VCaP (cell line): Measurements from ENCODE around the gene SLC6A17.

ENCODE experiments used
- H3K27ac ChIP-seq: fragments of 450-650 bp; 2 replicates; pipeline ENCODE4 v1.5.1; 2017
- TF ChIP-seq, protein P1 (sequence below): fragments of 450-650 bp; conservative IDR thresholded peaks from 2 replicates; pipeline ENCODE4 v1.5.1; 2017; ENCODE audit warnings: mild to moderate bottlenecking, moderate library complexity

The SLC6A17 gene

DNA sequence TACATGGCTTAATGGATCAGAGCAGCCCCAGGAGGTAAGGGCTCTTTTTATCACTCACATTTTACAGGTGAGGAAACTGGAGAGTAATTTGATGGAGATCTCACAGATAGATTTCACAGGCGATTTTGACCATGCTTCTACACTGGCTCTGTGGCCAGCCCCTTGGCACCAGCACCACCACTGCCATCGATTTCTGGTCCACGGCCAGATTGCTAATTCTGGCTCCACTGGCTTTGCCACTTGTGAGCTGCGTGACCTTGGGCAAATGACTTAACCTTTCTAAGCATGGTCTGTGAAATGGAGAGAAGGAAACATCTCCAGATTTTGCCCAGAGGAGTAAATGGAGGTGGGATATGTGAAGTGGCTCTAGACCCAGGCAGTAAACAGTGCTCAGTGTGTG is 92.4 kb downstream of the SLC6A17 start:
- H3K27ac ChIP-seq = peak overlapping the region; percentile 99
- TF ChIP-seq, protein P1, sequence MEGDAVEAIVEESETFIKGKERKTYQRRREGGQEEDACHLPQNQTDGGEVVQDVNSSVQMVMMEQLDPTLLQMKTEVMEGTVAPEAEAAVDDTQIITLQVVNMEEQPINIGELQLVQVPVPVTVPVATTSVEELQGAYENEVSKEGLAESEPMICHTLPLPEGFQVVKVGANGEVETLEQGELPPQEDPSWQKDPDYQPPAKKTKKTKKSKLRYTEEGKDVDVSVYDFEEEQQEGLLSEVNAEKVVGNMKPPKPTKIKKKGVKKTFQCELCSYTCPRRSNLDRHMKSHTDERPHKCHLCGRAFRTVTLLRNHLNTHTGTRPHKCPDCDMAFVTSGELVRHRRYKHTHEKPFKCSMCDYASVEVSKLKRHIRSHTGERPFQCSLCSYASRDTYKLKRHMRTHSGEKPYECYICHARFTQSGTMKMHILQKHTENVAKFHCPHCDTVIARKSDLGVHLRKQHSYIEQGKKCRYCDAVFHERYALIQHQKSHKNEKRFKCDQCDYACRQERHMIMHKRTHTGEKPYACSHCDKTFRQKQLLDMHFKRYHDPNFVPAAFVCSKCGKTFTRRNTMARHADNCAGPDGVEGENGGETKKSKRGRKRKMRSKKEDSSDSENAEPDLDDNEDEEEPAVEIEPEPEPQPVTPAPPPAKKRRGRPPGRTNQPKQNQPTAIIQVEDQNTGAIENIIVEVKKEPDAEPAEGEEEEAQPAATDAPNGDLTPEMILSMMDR = no peak

DNA sequence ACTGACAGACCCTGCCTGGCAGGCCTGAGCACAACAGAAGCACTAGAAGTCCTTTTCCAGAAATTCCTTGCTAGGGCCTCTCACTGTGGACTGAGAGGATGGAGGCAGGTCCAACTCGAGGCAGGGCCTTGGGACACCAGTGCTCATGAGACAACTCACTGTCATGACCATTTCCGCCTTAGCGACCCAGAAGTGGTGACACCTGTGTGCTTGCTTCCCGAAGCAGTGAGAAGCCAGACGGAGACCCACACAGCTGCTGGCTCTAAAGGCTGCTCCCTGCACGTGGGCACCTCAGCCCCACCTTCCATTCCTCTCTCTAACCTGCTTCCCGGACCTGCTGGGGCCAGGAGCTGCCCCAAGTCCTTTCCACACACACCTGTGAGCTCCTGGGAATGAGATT is 92.9 kb downstream of the SLC6A17 start:
- H3K27ac ChIP-seq = peak overlapping the region; percentile 99
- TF ChIP-seq, protein P1 = no peak

DNA sequence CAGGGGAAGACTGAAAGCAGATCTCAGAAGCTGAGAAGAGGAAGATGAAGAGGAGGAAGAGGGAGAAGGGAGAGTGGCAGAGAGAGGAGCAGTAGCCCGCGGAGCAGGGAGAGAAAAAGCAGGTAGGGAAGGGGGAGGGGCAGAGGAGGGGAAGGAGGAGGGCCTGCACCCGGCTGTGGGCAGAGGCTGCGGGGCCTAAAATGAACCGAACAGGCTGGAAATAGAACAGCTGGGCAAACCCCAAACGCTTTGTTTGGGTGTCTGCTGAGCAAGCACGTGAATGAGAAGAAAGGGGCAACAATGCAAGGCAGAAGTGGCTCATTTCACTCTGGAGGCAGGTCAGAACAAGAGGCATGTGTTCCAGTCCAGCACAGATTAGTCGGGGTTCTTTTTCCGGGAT is 93.3 kb downstream of the SLC6A17 start:
- peak overlapping the region; percentile 99 for H3K27ac ChIP-seq
- TF ChIP-seq, protein P1 = no peak

DNA sequence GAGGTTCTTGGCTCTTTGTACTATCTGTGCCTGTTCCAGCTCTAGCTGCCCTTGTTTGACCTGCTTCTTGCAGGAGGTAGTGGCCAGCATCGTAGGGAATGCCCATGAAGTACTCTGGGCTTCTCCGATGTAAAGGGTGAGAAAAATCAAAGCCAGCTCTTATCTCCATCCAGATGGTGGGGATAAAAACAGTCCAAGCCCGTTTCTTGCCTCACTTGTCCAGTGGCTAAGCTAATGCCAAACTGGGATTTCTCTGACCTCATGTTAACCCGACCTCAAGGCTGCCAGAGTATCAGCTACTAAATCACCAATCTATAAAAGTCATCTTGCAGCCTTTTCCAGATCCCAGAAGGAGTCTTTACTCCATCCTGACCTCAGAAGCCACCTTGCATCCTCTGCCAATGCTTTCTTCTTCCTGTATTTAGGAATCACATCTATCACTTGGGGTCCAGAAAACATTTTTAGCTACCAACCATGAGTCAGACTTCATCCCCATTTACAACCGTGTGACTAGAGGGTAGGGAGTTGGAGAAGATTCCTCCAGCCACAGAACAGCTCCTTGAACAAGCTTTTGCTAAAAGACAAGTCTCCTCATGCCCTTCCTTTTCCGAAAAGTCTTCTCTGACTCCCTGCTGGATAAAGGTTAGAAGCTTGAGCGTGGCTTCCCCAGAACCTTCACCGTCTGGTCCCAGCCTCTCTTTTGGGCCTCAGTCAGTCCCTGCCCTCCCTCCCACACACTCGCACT is 95.8 kb downstream of the SLC6A17 start:
- TF ChIP-seq, protein P1 = no peak
- H3K27ac ChIP-seq = no peak overlapping the region; the same call in 1 of the 2 replicates

DNA sequence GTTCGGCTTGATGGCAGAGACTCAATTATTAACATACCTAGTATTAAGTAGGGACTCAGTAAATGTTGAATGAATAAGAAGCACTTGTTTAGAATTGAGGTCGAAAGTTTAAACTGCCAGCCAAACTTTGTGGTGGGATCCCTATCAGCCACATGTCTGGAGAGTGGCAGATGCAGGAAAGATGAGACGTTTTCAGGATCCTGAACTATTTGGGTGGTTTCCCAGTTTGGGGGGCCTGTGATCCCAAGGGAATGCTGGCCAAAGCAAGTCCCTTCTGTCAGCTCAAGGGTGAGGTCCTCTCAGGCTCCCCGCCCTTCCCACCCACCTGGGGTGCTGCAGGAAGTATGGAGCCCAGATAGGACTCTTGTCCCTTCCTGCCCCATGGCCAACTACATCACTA is 98.5 kb downstream of the SLC6A17 start:
- no peak overlapping the region for H3K27ac ChIP-seq
- TF ChIP-seq, protein P1 = no peak

DNA sequence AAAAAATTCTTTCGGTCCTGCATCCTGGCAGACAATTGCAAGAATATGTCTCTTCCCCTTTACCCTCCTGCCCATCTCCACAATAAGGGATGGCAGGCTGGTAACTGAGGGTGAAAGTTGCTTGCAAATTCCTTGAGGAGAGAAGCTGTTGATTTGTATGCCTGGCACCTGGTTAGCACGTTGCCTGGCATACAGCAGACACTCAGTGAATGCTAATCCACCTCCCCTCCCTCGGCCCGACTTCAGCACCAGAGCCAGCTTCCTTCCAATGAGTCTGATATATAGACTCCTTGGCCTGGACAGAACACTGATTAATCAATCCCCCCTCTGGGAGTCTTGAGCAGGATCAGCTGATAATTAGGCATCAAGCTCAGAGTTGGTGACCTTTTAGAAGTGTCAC is 99.0 kb downstream of the SLC6A17 start:
- TF ChIP-seq, protein P1 = no peak
- no peak overlapping the region for H3K27ac ChIP-seq

DNA sequence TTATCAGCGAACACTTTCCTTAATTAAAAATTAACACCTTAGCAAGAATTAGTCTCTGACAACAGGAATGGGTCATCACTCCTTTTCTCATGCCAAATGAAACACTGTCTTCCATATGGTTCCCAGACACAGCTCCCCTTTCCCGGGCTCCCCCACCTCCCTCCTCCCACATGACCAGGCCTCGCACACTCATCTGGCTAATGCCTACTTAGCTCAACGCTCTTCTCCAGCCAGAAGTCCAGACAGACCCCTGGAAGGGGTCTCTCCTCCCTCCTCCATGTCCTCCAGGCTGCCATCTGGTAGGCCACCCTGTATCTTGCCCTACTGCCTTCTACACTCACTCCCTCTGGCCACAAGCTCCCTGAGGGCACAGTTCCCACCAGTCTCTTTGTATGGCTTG is 99.7 kb downstream of the SLC6A17 start:
- H3K27ac ChIP-seq = no peak overlapping the region
- TF ChIP-seq, protein P1 = no peak
